Adrenal gland (tissue), 12 donors: ENCODE data around the gene GPR151. TPM values are rescaled to one million over a fixed set of nuclear protein-coding genes. Genes with fewer than 3 reads are reported as not detected.

Experiments
- DNase-seq, 7 donors: peaks; one replicate each; pipeline ENCODE4 v3.0.0-alpha.2; 2019 to 2020
- H3K27ac ChIP-seq, 5 donors: fragments of 200-600 bp; sonication (generic) in 4 of 5; 1 replicate in 3 of 5; 2 replicates in 2 of 5; pipeline versions ENCODE4 v1.5.1 to v1.8.0; 2016 to 2020; ENCODE audit warnings: mild to moderate bottlenecking in 1 of 5
- H3K27me3 ChIP-seq: fragments of 200-600 bp; 2 replicates; pipeline ENCODE4 v1.8.0; 2021
- H3K36me3 ChIP-seq, 2 donors: fragments of 200-600 bp; replicated peaks in 1 of 2; 1 replicate in 1 of 2; 2 replicates in 1 of 2; pipeline versions ENCODE4 v1.5.1 to v1.8.0; 2018 to 2022
- H3K4me1 ChIP-seq, 2 donors: fragments of 200-600 bp; replicated peaks in 1 of 2; 1 replicate in 1 of 2; 2 replicates in 1 of 2; pipeline versions ENCODE4 v1.5.1 to v1.8.0; 2018 to 2021
- H3K4me3 ChIP-seq, 4 donors: fragments of 200-600 bp; sonication (generic) in 3 of 4; one replicate each; pipeline ENCODE4 v1.5.1; 2016 to 2018
- H3K9me3 ChIP-seq, 3 donors: fragments of 200-600 bp; sonication (generic) in 1 of 3; replicated peaks in 1 of 3; 1 replicate in 2 of 3; 2 replicates in 1 of 3; pipeline versions ENCODE4 v1.5.1 to v1.8.0; 2016 to 2021
- POLR2A ChIP-seq, 2 donors: fragments of 450-650 bp; IDR thresholded peaks; one replicate each; pipeline ENCODE4 v1.6.1; 2017; ENCODE audit warnings: antibody characterized with exemption in 2 of 2, mild to moderate bottlenecking in 2 of 2, moderate library complexity in 1 of 2
- WGBS, 4 donors: extraction: QIAGEN DNeasy Blood & Tissue Kit in 2 of 4; methylation state at CpG; one replicate each; pipeline versions ENCODE4 v1.1.5 to v1.1.7; 2013 to 2017; 5-methylcytosine and 5-hydroxymethylcytosine counted together
- intact Hi-C, 2 donors: fragments of 100-400 bp; cut with DNase I; formaldehyde crosslinking; loops; one replicate each; pipeline versions ENCODE4 v1.14.1 to v1.15.0; 2022 to 2023
- polyA plus RNA-seq, 3 donors: library from polyadenylated mRNA; stranded (reverse); fragments of 200-250 nt in 2 of 3; fragments of 350-450 nt in 1 of 3; fragmentation: Illumina TruSeq in 1 of 3; extraction: RNeasy Lipid Tissue Mini Kit (QIAGEN cat#74804) in 1 of 3; gene quantifications; one replicate each; pipeline ENCODE4 v1.2.3, GENCODE V29; 2013 to 2014
- small RNA-seq, 2 donors: library from RNA; depleted of rRNA; stranded (forward); fragments of <200 nt; gene quantifications; one replicate each; pipeline ENCODE3, GENCODE V24; 2016
- total RNA-seq, 9 donors: library from RNA; depleted of rRNA in 4 of 9; stranded (reverse); fragments of >200 nt in 4 of 9; fragments of 120-200 nt in 1 of 9; fragmentation: NEBNext Ultra II Directional in 1 of 9; extraction: Animal tissue kit (Norgen Biotek cat#: 25700) in 1 of 9; gene quantifications; one replicate each; pipeline versions ENCODE4 v1.1.0 to v1.2.4, GENCODE V29; 2013 to 2023
- TF ChIP-seq, protein P1 (sequence below), 6 experiments: fragments of 450-650 bp in 4 of 6; fragments of 200-600 bp in 2 of 6; sonication (generic) in 1 of 6; IDR thresholded peaks; 1 replicate in 5 of 6; 2 replicates in 1 of 6; pipeline versions ENCODE4 v1.5.1 to v1.8.0; 2016 to 2021; ENCODE audit warnings: antibody characterized with exemption in 6 of 6, mild to moderate bottlenecking in 2 of 6, moderate library complexity in 1 of 6
- donor health status: healthy with polysubstance abuse.
- donor health status: Bipolar disorder and iron deficiency.
- donor health status: DM: yes; HTN: yes; CAD: no.
- donor health status: DM: no; HTN: no; CAD: no.
- donor health status: DM: no; HTN: no; CAD: no.
- donor health status: DM: yes; HTN: yes; CAD: no.

GPR151 gene
- total and polyA plus RNA-seq, 12 donors, result not detected

DNA sequence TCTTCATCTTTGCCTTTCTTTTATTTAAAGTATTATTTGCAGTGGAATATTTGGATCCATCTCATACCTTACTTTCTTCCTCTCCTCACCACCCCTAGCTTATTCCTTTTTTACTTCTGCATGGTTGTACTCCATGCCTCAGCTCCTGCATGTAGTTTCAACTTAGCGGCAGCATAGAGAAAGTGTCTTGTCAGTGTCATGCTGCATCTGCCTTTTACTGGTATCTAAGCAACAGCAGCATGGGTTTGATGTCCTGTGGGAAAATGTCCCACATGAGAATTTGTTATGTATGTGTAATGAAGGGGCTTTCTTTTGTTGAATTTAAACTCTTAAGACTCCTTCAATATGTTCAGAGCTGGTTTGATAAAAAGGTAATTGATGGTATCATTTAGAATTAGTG lies 48.2 kb downstream of the GPR151 start:
- H3K36me3 ChIP-seq, result peaks cover 4 to 55% of the 10 kb centered on the region in 2 donors
- WGBS, 4 donors, result 92 to 97% (median 94%) methylated on average over 1 of the region's 1 CpG
- intact Hi-C loops, result no loop called here

DNA sequence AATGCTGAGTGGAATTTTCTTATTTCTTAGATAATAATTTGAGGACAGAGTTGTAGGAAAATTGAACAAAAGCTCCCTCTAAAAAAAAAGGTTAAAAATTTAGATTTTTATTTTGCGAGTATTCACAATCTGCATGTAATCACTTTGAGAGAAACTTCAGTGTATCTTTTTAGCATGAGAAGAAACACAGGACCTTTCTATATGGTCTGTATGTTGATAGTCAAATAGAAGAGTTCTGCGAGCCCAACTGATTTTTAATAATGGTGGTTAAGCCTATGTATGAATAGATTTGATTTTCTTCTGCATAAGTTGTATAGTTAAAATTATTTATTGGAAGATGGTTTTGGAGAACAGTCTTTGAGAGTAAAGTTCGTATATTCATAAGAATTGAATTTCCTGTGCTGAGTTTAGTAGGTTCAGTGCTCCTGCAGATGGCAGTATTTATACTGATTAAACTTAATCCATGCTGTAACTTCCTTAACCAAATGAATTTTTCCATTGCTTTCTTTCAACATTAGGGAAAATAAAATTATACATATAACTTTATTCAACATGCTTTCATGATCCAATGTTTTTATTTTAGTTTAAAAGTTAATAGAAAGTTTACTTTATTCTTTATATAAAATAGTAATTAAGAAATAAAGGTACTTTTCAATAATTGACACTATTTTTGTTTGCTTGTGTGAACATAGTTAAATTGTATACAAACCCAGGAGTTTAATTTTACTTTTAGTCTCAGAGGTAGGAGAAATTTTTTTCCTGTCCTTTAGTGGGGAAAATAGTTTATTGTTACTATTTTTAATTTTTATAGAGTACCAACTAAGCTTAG lies 49.3 kb downstream of the GPR151 start:
- H3K4me3 ChIP-seq, result no peak overlapping the region
- intact Hi-C loops, result no loop called here
- no peak for DNase-seq
- no peak overlapping the region for H3K27ac ChIP-seq
- peaks cover 4 to 48% of the 10 kb centered on the region in 2 donors for H3K36me3 ChIP-seq
- TF ChIP-seq, protein P1, sequence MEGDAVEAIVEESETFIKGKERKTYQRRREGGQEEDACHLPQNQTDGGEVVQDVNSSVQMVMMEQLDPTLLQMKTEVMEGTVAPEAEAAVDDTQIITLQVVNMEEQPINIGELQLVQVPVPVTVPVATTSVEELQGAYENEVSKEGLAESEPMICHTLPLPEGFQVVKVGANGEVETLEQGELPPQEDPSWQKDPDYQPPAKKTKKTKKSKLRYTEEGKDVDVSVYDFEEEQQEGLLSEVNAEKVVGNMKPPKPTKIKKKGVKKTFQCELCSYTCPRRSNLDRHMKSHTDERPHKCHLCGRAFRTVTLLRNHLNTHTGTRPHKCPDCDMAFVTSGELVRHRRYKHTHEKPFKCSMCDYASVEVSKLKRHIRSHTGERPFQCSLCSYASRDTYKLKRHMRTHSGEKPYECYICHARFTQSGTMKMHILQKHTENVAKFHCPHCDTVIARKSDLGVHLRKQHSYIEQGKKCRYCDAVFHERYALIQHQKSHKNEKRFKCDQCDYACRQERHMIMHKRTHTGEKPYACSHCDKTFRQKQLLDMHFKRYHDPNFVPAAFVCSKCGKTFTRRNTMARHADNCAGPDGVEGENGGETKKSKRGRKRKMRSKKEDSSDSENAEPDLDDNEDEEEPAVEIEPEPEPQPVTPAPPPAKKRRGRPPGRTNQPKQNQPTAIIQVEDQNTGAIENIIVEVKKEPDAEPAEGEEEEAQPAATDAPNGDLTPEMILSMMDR (IDR thresholded peaks at IDR 0.05), result peak in 3 of 6 experiments; percentile 19 to 48 (median 28)
- TF ChIP-seq POLR2A (IDR thresholded peaks at IDR 0.05), result no peak
- H3K27me3 ChIP-seq, result no peaks in the 10 kb centered on the region
- WGBS, 4 donors, result 51 to 55% (median 53%) methylated on average over 3 of the region's 3 CpGs
- no peaks in the 10 kb centered on the region for H3K9me3 ChIP-seq
- peaks cover 3 to 8% of the 10 kb centered on the region in 2 donors for H3K4me1 ChIP-seq

More for the DNA sequence above, 48.2 kb downstream of the GPR151 start:
- no peak overlapping the region for H3K4me3 ChIP-seq
- TF ChIP-seq, protein P1 (IDR thresholded peaks at IDR 0.05), result no peak
- TF ChIP-seq POLR2A (IDR thresholded peaks at IDR 0.05), result no peak
- no peak overlapping the region for H3K27ac ChIP-seq
- H3K27me3 ChIP-seq, result no peaks in the 10 kb centered on the region
- no peaks in the 10 kb centered on the region for H3K9me3 ChIP-seq
- no peak for DNase-seq
- peaks cover 0 to 8% of the 10 kb centered on the region in 2 donors for H3K4me1 ChIP-seq

DNA sequence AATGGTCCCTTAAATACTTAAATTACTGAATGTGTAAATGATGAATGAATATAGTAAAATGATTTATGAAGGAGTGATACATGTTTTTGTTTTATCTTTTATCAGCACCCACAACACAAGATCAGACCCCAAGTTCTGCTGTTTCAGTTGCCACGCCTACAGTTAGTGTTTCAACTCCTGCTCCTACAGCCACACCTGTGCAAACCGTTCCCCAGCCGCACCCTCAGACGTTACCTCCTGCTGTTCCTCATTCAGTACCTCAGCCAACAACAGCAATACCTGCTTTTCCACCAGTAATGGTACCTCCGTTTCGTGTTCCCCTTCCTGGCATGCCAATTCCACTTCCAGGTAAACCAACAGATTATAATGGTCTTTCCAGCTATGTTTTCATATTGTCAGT lies 52.5 kb downstream of the GPR151 start:
- H3K36me3 ChIP-seq, result peaks cover 0 to 43% of the 10 kb centered on the region in 2 donors
- no peak overlapping the region for H3K27ac ChIP-seq
- H3K9me3 ChIP-seq, result no peaks in the 10 kb centered on the region
- 92 to 97% (median 94%) methylated on average over 6 of the region's 6 CpGs for WGBS, 4 donors
- peaks cover 6 to 18% of the 10 kb centered on the region in 2 donors for H3K4me1 ChIP-seq
- H3K27me3 ChIP-seq, result no peaks in the 10 kb centered on the region
- H3K4me3 ChIP-seq, result no peak overlapping the region
- TF ChIP-seq POLR2A (IDR thresholded peaks at IDR 0.05), result no peak
- TF ChIP-seq, protein P1 (IDR thresholded peaks at IDR 0.05), result no peak
- intact Hi-C loops, result no loop called here
- no peak for DNase-seq

Small RNA genes within 50 kb of the gene (small RNA-seq; reads per million reads assigned to genes)
- 0 reads per million in 2 donors for gene RF02271

Other genes starting within 250 kb of the GPR151 start
- under 1 TPM in 2 of 9 donors, not detected in 7; 0.11 to 0.14 TPM for gene POU4F3, start 177.4 kb downstream of the GPR151 start, total RNA-seq
- gene POU4F3, start 177.4 kb downstream of the GPR151 start, polyA plus RNA-seq, result not detected
- gene TCERG1, start 68.9 kb downstream of the GPR151 start, total RNA-seq, result 10 to 100 TPM; 12.1 to 63.9 (median 36.2) TPM
- 10 to 100 TPM; 52.1 to 80.4 (median 62.2) TPM for gene TCERG1, start 68.9 kb downstream of the GPR151 start, polyA plus RNA-seq